DMS 273 (cell line): ENCODE data around the gene SLX4IP.
A peak's percentile ranks its signal among the peaks of the same experiment; 100 is the strongest.

Experiments used
- DNase-seq: peaks from one replicate; lab custom pipeline; 2025; ENCODE audit not compliant: unreplicated experiment; lab: John Stamatoyannopoulos, UW

The SLX4IP gene

DNA sequence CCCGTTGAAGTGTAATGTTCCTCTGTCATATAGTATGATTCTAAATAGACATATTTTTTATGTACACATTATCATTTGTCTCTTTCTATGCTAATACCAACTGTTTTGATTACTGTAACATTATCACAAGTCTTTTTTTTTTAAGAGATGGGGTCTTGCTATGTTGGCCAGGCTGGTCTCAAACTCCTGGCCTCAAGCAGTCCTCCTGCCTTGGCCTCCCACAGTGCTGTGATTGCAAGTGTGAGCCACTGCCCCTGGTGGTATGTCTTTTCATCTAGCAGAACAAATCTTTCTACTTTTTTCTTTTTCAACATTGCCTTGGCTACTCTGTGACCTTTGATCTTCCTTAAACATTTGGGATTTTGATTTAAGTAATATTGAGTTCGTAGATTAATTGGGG, 57.7 kb downstream of the SLX4IP start:
- DNase-seq = no peak

DNA sequence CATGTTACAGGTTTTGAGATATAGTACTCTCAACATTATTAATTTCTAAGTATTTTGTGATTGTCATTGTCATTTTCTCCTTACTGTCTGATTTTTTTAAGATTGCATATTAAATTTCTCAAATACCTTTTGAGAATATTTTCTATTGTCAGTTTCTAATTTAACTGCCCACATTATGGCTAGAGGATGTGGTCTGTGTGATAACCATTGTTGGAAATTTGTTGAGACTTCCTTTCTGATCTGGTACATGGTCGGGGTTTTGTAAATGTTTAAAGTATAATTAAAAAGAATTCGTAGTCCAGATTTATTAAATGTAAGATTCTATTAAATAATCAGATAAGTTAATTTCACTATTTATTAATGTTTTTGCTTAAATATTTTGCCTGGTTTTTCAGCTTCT, 60.1 kb downstream of the SLX4IP start:
- no peak for DNase-seq

DNA sequence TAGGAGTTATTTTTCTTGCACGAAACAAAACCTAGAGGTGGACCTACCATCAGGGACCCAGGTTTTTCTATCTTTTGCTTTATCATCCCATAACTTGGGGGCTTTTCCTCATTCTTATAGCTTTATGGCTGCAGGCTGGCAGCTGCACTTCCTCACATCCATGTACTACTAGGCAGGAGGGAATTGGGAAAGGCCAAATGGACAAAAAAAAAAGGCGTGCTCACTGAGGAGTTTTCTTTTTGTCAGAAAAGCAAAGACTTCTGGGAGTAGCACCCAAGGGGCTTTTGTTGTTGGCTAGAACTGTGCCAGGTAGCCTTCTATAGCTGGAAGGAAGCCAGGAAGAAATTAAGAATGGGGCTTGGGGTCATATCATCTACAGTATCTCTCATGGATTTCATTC, 61.4 kb downstream of the SLX4IP start:
- no peak for DNase-seq

DNA sequence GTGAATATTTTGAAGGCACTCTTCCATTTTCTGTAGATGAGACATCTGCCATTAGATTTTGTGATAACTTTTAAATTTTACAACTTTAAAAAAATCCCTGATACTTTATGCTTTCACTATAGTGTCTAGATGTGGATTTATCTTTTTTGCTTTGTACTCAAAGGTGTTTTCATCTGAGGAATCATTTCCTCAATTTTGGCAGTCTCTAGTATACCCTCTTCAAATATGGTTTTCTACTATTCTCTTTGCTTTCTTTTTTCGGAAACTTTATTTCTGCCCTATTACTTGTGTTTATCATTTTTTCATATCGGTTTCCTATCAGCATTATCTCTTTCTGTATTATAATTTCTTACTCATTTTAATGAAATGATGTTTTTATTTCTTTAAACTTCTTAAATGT, 62.2 kb downstream of the SLX4IP start:
- DNase-seq = no peak

DNA sequence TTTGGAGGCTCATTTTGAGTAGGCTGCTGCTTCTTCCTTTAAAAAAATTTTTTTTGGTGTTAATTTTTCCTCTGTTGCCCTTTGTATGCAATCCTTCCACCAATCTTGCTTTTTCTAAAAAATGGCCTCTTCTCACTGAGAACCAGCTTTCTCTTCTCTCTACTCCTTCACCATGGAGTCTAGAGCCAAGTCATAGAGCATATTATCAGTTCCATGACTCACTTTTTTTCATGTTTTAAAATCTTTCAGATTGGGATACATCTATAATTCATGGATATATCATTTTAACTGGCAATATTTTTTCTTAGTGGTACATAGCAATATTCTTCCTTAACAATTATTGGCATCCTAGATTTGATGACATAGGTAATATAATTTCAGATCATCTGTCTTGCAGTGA, 62.7 kb downstream of the SLX4IP start:
- DNase-seq = no peak

DNA sequence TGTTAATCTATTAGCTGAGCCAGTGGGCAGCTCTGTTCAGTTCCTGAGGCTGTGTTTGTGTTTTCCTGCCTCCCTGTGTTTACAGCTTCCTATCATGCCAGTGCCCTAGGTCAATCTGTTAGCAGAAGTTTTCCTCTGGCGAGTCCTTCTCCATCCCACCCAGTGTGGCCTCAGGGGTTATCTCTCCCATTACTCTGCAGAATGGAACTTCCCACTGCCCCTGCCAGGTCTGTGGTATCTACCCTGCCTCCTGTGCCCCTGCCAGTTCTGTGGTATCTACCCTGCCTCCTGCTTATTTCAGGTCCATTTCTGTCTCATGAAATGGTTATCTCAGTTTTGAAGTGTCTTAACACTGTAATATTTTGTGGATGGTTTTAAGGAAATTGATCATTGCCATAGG, 63.1 kb downstream of the SLX4IP start:
- DNase-seq = peak; percentile 11

DNA sequence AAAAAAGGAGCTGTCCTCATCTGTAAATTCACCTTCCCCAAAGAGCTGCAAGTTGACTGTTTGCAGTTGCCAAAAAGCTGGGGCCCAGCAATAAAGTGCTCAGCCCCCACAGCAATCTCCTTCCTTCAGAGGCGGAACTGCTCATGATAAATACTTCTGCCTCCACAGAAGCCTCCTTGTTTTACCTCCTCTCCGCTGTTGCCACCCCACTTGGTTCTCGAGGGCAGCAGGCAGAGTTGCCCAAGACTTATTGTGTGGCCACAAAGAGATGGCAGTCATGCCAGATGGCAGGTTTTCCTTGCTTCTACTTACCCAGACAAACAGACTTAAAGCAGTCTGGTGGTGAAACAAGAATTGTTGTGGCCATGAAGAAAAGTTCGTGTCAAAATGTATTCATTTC, 66.3 kb downstream of the SLX4IP start:
- DNase-seq = peak; percentile 89

DNA sequence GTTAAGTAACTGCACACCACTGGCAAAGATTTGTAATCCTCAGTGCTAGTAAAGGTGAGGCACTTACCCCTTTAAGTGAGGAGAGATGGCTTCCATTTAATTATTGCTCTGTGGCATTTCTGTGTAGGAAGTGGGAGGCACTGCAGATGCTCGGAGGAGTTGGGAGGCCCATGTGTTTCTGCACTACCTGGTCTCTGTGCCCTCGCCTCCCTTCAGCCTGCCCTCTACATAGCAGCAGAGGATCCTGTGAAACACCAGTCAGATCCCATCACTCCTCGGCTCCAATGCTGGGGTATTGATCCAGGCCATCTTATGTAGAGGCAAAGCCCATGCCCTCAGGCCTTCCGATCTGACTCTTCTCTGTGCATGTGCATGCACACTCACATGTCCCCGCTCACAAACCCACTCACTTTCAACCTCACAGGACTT, 67.0 kb downstream of the SLX4IP start:
- peak; percentile 47 for DNase-seq

DNA sequence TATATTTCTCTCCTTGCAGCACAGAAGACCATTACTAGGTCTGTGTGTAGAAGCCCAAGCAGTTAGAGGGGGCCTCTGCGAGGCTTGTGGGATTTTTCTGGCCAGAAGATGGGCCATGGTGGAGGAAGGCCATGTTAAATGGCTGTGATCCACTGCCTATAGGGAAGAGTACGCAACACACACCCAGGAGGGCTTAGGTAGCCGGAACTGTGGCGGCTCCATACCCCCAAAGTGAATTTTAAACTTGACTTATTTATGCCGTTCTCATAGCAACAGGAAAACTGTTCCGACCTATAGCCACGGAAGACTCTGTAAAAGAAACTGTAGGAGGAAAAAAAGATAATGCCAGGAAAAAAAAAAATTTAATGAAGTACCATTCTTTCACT, 69.5 kb downstream of the SLX4IP start:
- DNase-seq = no peak

DNA sequence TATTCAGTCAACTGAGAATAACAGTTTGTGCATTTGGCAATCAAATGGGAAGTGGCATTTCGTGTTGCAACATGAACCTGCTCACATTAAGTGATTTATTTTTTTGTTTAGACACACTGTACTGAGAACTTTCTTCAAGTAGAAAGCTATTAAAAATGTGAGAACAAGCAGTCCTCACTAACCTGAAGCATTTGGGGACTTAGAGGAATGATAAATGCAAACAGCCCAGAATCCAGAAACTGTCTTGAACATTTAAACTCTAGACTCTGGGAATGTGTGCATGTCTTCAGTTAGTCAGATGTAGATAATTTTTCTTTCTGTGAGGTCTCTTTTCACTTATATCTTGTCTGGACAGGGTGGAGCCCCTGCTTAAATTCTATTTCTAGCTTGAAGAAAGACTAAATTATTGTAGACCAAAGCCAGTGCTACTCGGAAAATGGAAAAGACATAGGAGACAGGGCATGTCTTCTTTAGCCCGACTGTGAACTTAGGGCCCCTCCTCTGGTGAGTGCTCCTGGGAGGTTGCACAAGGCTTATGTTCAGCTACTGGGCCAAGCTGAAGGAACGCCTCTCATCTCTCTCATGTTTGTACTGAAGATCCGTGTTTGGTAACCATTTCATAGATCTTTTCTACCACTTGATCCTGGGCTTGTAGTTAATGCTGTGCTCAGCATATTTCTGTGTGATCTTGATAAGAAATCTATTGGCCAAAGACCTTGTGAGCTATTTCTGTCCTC, 70.1 kb downstream of the SLX4IP start:
- peak; percentile 42 for DNase-seq

DNA sequence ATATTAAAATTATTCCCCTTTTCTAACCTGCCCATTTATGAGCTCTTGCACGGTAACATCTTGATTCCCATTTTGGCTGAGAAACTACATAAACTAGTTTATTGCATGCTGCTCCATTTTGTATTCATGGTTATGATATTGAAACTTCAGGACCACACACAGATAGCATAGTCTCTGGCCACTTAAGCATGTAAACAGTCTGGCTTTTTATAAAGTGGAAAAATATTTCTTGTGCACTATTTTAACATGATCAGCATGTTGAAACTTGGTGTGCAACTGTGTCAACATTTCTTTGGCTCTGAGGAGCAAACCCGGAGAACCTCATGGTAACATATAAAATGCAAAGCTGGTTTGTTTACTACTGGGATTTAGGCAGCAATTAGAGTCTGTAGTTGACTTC, 70.7 kb downstream of the SLX4IP start:
- no peak for DNase-seq

DNA sequence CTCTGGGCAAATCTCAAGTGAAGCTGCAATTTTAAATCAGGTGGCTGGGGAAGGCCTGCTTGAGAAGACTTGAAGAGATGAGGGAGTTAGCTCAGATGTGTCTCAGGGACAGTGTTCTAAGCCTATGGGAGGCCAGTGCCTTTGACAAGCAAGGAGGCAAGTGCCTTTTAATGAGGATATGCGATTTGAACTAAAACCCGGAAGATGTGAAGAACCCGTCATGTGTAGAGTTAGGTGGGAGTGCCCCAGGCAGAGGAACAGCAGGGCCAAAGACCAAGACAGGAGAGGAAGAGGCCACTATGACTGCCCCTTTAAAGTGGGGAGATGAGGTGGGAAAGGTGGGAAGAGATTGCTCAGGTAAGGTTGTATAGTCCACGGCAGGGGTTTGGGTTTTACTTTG, 71.9 kb downstream of the SLX4IP start:
- DNase-seq = no peak

DNA sequence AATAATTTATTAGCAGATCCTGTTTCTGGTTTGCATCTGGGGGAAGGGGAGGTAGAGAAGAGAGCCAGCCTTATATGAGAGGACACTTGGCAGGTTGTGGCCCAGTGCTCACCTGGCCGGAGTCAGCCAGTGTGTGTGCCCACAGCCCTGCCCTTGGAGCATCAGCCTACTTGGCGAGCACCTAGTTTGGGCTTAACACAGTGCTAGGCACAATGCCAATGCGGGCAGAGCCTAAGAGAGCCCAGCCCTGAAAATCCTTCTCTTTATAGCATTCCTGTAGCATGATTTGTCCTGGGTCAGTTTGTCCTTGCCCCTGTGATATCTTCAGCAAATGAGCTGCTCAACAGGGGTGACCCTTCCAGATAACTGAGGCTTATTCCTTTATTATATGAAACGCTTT, 73.0 kb downstream of the SLX4IP start:
- DNase-seq = peak; percentile 15

DNA sequence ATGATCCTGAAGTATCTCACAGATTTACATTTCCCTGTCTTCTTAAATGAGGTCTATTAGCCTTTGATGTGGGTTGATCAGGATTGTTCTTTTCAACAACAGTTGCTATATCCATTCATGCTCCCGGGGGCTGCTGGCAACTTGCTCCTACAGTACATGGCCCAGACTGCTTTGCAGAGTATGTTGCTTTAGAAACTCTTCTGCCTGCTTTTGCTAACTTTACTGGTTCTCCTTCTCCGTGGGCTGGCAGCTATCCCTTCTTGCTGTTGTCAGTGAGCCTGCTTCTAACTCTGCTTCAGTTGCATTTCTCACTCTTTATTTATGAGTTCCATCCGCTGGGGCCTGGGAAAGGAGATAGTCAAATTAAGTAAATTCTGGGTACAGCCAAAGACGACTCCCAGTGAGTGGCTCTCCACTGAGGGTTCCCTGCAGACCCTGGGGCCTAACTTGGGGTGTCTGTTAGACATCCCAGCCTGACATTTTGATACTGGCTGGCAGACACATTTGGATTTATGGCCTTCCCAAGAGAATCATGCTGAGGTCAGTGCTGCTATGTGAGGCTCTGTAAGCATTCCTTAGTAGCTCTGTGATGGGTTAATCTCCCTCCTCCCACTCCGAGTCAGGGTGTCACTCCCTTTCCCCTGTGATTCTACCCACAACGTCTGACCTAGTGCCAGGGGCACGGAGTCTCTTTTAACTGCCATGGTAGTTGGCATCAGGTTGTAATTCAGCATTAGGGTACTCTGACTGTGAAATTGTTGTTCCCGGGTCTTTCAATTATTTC, 73.6 kb downstream of the SLX4IP start:
- peak; percentile 25 for DNase-seq

DNA sequence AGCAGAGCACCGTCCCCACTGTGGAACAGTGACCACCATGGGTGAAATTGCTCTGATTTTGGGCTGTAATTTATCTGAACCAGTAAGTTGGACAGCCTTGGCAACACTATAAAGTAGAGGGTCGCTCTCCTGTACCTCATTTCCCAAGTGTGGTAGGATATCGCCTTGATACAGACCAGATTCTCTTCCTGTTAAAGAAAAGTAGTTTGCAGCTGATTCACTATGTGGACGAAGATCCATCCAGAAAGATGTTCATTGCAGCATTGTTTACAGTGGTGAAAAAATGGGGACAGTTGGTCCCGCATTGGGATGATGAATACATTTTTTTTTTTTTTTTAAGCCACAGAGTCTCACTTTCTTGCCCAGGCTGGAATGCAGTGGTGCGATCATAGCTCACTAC, 74.3 kb downstream of the SLX4IP start:
- no peak for DNase-seq

DNA sequence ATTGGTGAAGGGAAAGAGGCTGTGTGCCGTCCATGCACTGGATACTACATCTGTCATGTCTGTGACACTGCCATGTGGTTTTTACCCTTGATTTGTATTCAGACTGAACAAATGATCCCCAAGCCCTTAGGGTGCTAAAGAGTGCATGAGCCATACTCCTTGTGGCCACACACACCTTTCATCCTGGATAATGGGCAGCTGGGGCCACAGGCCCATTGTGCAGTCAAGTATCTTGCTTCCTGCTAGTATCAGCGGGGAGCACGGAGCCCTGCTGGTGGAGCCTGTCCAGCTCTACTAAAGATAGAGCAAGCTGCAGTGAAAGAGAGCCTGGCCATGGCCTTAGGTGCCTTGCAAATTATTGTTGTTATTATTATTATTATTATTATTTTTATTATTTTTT, 75.1 kb downstream of the SLX4IP start:
- DNase-seq = no peak

DNA sequence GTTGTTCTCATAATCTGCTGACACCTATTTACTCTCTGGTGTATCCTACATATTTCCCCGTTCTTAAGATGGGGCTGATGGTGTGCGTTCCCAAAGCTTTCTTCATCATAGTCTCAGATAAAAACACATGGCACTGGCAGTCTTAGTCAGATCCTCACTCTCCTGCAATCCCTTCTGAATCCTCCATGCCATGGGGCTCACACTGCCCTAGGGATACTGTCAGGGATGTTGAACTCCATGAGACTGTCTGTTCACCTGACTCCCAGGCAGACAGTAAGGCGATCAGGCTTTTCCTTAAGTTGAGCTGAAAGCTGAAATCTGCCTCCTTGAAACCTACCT, 76.0 kb downstream of the SLX4IP start:
- no peak for DNase-seq

DNA sequence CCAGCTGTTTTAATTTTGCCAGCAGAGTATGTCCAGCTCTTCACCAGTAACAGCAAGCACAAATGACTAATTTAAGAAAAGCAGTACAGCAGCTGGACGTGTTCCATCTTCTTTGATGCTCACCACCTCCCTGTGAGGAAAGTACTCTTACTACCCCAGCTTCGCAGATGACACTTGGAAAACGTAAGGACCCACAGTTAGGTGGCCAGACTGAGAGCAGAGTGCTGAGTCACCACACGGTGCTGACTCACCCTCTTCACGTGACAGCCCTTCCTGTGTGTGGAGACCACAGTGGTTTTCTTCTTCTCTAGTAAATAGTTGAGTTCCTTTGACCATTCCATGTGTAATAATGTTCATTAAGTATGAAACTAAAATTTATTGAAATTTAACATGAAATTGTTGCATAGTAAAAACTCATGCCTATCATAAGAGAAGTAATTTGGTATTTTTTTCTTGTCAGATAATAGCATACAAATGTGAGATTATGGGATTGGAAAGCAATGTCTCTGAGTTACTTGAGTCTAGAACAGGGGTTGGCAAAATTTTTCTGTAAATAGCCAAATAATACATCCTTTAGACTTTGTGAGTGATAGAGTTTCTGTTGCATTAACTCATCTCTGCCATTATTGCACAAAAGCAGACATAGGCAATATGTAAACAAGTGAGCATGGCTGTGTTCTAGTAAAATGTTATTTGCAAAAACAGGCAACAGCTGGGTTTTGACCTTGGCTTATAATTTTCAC, 76.6 kb downstream of the SLX4IP start:
- peak; percentile 89 for DNase-seq

DNA sequence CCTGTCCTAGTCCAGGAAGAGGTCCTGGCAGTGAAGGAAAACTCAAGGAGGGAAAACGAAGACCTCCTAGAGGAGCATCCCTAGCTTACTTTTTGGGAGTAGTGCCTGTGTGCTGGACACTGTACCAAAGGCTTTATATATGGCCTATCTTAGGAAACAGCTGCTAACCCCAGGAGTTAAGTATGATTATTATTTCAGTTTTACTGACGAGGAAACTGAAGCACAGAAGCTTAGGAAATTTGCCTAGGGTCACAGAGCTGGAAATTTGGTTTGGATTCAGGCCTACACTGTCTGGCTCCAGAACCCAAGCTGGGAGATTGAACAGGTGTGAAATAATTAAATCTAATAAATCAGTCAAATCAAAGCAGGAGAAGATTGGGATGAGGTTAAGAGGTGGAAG, 78.0 kb downstream of the SLX4IP start:
- DNase-seq = no peak

DNA sequence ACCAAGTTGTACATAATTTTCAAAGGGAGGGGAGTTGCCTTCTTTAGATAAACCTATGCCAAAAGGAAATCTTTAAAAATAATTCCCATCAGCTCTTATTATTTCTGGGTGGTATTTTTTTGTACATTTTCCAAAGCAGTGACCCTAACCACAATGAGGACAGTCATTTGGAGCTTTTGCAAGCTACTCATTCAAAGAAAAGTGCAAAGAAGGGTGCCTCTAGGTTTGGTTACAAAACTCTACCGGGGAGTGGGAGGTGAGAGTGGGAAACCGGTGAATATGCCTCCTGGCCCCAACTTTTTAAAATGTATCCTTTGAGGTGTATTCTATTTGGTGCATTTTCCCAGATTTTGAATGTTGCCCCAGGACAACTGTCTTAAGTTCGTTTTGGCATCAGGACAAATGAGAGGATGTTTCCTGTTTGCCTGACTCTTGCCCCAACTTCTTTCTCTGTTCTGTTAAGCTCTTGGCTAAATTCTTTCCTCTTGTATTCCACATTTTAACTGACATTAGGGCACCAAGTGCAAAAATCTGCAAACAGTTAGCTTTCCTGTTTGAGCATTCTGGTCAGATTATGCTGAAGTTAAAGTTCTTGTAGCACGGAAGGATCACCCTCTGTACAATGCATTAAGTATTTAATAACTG, 78.9 kb downstream of the SLX4IP start:
- no peak for DNase-seq

DNA sequence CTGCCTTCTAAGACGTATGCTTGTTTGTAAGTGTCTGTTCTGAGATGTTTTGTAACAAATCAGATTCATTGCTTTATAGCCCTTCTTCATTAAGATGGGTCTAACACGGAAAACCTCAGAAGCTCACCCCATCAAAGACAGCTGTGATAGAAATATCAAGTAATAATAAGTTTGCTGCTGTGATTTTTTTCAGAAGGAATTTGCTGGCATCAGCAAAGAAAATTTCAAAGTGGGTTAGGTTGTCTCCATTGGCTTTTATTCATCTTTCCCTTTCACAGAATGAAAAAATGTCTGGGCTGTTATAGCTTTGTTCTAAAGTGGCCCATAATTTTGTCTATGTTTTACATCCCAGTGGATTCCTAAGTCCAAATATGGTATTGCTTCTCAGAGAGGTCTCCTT, 81.4 kb downstream of the SLX4IP start:
- DNase-seq = no peak
